ENCODE results near the gene ZNF174.

Gene ZNF174

GRCh38 chr16:3444032-3444388 lies 43.0 kb downstream of the ZNF174 start:
- DNase-seq = no peak

DNA sequence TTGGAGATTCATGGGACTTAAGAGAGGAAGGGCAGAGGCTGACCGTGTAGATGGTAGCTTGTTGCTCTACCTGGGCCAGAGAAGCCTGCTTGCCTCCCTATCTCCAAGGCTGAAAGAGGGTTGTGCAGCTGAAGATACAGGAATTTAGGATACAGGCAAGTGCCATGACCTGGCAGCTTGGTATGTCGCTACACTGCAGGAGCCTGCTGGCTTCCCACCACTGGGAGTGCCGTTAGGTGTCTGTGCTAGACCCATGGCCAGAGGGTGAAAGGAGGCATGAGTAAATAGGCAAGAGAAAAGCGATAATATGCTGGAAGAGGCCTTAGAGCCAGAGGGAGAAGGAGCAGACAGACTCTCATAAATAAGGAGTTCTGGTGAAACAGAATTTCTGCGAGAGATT lies 53.1 kb downstream of the ZNF174 start:
- no peak for DNase-seq

DNA sequence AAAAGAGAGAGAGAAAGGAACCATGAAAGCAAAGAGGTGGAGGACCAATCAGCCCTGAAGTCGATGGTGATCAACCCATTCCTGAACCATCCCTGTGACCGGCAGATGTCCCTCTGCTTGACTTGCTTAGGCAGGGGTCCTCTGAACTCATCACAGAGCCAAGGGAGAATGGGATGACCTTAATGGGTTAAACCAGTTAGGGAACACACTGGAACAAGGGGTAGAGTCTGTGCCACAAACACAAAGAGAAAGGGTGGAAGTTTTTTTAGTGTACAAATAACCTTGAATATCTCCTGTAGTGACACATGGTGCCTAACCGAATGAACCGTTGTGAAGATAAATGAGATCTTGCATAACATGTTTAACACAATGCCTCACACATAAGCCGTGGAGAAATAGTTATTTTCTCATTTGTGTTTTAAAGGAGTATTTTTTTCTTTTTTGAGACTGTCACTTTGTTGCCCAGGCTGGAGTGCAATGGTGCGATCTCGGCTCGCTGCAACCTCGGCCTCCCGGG lies 53.7 kb downstream of the ZNF174 start:
- no peak for DNase-seq

DNA sequence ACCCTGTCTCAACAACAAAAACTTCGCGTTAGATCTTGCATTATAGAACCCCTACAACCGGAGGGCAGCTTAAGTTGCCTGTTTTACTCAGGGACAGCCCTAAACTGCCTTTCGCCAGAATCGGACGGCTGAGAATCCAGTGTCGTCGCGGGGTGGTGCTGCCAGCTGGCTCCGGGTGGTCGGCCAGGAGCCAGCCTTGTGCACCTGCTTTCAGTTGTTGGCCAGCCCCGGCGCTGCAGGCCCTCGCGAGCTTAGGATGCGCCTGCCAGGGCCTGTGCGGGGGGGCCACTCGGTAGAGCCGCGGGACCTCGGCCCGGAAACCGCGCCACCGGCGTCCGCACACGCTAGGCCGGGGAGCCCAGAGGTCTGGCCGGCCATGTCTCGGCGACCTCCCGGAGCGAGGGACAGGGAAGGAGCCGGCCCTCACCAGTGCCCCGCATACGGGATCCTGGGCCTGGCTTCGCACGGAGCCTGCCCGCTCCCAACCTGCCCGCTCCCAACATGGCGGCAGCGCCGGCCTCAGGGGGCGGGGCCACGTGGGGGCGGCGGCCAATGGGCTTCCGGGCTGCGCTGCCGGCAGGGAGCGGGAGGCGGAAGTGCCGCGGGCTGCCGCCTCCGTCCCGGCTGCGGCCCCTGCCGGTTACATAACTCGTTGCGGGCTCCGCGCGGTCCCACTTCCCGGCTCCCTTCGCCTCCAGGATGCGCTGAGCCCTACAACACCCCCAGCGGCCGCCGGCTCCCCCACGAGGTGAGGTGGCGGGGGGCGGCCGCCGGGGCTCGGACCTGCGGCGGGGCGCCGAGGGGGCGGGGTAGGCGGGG lies 56.6 kb downstream of the ZNF174 start:
- DNase-seq = peak; percentile 92

DNA sequence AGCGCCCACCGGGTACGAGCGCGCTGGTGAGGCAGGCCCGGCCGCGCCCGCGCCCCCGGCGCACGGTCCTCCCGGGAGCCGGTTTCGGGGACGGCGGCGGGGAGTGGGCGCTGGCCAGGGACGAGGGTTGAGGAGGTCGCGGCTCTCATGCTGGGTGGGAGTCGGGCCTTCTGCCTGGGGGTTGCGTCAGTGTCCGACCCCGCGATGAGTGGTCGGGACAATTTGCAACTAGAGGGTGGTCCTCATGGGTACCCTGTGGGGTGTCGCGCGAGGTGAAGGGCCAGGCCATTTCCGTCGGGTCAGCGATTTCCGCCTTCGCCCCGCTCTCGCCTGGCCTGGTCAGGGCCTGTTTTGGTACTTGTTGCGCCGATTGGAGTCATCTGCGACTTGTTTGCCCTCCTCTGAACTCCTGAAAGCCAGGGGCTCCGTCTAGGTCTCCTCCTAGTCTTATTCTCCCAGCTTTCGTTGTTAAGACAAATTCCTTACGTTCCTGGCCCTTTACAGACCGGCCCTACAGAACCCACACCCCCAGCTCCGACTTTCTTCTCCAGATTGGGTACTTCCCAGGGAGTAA lies 57.4 kb downstream of the ZNF174 start:
- no peak for DNase-seq

DNA sequence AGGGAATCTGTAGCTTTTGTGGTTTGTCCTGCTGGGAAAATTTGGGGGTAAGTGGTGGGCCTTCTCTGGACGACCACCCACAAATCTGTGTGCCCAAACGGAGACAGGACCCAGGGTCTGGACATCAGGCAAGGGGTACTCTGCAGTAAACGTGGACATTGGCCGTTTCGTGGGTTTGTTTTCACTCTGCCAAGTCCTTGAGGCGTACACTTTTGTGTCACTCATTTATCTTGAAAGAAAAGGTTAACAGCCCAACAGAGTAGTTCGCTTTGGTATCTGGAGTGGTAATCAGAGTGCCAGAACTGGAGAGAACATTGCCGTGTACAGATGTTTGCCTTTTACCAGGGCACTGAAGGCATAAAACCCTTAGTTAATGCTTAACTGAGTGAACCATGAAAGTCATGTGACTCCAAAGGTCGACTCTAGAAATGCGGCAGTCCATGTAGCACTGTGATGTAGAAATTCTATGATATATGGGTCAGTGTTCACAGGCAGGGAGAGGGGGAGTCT lies 57.9 kb downstream of the ZNF174 start:
- no peak for DNase-seq

Measured in activated T-cell treated with anti-CD3 and anti-CD28 coated beads, Interleukin-2, amount 50 U/mL, for 1 hour (primary cell).